ENCODE measurements around the gene GPR157. TPM values are rescaled to one million over a fixed set of nuclear protein-coding genes. Genes with fewer than 3 reads are reported as not detected.
"Not testable (repeated sequence)": the region's sequence is repeated elsewhere in the genome, so short reads cannot be mapped to it uniquely, and the experiment has no call there.

GPR157 gene
- total RNA-seq, 1 donor from 2014 or later: 31.4 TPM

- DNase-seq: no peak
Observed at GRCh38 chr1:9145714-9146113, 16.8 kb upstream of the GPR157 start.

- DNase-seq: no peak
Observed at GRCh38 chr1:9145021-9145668, 16.2 kb upstream of the GPR157 start.

DNA sequence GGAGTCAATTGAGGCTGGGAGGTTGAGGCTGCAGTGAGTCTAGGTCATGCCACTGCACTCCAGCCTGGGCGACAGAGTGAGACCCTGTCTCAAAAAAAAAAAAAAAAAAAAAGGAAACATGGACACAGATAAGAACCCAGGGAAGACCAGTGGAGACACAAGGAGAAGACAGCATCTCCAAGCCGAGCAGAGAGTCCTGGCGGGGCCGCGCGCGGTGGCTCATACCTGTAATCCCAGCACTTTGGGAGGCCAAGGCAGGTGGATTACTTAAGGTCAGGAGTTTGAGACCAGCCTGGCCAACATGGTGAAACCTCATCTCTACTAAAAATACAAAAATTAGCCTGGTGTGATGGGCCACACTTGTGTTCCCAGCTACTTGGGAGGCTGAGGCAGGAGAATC lies 15.6 kb upstream of the GPR157 start:
- DNase-seq: not testable (repeated sequence)

GRCh38 chr1:9143250-9143649 lies 14.3 kb upstream of the GPR157 start:
- no peak for DNase-seq

DNA sequence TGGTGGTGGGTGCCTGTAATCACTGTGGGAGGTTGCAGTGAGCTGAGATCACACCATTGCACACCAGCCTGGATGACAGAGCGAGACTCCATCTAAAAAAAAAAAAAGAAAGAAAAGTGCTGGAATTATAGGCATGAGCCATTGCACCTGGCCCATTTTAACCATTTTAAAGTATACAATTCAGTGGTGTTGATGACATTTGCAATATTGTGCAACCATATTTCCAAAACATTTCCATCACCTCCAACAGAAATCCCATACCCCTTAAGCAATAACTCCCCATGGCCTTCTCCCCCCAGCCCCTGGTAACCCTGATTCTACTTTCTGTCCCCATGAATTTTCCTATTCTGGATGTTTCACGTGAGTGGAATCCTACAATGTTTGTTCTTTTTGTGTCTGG lies 11.0 kb upstream of the GPR157 start:
- DNase-seq: no peak

DNA sequence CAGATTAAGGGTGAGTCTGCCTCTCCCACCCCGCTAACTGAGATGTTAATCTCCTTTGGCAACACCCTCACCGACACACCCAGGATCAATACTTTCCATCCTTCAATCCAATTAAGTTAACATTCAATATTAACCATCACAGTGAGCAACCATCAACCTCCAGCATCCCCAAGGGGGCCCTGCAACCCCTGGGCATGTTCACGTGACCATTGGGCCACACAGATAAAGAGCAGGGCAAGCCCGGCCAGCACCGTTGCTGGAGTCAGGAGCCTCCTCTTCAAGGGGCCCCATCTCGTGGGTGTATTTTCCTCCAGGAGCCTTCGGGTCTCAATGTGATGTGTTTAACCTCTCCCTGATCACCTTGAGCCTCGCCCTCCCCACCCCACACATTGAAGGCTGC lies 8.0 kb upstream of the GPR157 start:
- no peak for DNase-seq

DNA sequence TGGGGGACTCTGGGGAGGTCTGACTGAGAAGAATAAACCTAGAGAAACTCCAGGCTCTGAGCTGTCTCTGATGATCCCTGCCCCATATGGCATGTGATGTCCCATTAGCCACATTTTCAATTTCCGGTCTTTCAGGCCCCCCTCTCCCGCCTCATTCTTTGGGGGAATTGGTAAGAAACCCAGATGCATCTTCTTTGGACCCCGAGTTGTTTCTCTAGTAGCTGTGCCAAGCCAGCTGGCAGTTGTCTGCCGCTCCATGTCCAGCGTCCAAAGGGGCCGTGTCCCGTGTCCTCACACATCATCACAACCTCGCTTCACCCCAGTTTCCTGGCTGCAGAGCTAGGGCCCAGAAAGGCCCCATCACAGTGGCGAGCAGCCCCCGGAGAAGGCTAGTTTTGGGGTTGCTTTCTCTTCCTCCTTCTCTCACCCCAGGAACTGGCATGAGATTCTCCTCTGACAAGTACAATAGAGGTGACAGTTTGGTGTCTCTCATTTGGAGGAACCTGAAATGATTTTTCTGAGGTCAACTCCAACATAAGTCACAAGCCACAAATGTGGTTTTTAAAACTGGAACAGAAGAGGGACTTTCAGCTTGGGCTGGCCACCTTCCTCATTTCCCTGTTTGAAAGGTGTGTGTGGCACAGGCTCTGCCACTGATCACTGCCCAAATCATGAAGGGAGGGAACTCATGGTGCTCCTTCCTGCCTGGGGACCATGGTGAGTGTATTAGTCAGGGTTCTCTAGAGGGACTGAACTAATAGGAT lies 6.4 kb upstream of the GPR157 start:
- no peak for DNase-seq

- no peak for DNase-seq
Observed at GRCh38 chr1:9133870-9134585, 5.1 kb upstream of the GPR157 start.

- DNase-seq: no peak
Observed at GRCh38 chr1:9129266-9130041, 552 bp upstream of the GPR157 start.

DNA sequence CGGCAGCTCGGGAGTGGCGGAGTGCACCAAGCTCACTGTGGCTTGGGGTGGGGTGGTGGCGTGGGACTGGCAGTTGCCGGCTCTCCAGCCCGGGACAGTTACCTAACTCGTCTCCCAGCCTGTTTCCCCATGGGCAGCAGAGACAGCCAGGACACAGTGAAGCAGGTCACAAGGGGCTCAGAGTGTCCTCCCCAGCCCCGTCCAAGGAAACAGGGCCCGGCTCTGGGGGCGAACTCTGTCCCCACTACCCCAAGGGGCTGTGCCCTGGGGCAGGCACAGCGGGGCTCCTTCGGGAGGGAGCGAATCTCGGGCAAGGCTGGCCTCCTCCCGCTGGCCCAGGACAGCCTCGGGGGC lies 759 bp downstream of the GPR157 start:
- DNase-seq: no peak

GRCh38 chr1:9127395-9128165 lies 1.3 kb downstream of the GPR157 start:
- DNase-seq: no peak

- no peak for DNase-seq
Observed at GRCh38 chr1:9126511-9126910, 2.4 kb downstream of the GPR157 start.

- DNase-seq: not testable (repeated sequence)
Observed at GRCh38 chr1:9125847-9126246, 3.1 kb downstream of the GPR157 start.

- no peak for DNase-seq
Observed at GRCh38 chr1:9125325-9125724, 3.6 kb downstream of the GPR157 start.

DNA sequence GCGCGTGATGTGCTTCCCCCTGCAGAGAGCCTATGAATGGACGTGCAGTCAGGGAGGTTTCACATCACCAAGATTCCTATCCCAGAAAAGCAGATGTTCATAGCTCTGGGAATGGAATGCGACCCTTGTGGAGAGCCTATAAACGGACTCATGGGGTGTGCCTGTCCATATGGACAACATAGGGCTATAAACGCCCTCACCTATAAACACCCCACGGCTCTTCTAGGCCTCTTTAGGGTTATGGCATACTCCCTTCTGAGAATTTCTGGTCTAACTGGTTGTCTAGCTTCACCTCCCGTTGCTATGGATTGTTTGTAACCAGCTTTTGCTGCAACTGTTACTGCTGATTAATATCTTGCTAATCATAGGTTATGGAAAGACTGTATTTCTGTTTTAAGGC lies 4.5 kb downstream of the GPR157 start:
- DNase-seq: not testable (repeated sequence)

GRCh38 chr1:9123665-9124064 lies 5.2 kb downstream of the GPR157 start:
- DNase-seq: not testable (repeated sequence)

DNA sequence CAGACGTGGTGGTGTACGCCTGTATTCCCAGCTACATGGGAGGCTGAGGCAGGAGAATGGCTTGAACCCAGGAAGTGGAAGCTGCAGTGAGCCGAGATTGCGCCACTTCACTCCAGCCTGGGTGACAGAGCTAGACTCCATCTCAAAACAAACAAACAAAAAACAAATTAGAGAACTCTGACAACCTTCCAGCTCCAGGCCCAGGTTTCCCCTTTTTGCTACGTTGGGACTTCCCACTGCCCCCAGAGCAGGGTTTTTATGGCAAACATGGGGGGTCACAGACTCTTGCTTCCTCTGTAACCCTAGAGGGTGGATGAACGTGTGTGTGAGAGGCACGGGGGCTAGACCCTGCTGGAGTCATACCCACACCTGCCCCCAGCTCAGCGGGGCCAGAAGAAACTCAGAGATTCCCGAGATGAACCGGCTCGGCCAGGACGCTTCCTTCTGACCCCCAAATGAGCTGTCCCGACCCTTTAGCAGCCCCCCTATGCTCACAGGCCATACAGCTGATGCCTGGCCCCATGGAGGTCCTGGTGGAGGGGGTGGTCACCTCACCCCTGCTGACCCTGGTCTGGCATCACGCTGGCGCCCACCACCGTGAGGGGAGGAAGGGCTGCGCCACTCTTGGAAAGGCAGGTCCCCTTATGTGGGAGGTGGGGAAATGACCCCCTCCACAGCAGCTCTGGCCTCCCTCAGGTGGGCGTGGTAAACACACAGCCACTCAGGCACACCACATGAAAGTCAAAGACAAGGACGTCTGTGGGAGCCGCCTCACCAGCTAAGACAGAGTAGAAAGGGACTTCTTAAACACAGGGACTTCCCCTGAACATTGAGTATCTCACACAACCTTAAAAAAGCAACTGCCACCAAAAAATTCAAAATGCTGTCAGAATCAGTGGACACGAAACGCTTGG lies 7.1 kb downstream of the GPR157 start:
- DNase-seq: no peak

DNA sequence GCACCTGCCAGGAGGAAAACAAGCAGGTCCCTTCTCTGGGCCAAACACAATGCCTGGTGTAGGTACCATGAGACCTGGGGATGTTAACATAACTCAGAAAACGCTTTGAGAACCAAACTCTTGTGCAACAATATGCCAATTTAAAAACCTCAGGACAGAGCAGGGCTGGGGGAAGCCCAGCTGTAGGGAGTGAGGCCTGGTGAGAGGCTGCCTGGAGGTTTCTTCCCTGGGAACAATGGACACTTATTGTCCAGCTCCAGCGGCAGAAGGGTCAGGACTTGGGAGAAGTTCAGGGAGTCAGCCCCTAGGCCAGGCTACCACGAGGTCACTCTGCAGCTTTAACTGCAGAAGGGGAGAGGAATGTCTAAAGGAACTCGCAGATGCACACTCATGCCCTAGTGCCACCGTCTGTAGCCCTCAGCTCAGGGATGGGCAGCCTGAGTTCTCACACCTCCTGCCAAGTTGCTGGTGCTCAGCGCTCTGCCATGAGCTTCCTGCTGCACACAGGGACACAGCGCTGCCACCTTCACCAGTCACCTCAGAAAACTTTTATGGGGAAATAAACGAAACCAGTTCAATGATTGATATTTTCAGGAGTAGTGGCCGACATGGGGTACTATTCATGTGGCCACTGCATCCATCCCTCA lies 8.5 kb downstream of the GPR157 start:
- no peak for DNase-seq

DNA sequence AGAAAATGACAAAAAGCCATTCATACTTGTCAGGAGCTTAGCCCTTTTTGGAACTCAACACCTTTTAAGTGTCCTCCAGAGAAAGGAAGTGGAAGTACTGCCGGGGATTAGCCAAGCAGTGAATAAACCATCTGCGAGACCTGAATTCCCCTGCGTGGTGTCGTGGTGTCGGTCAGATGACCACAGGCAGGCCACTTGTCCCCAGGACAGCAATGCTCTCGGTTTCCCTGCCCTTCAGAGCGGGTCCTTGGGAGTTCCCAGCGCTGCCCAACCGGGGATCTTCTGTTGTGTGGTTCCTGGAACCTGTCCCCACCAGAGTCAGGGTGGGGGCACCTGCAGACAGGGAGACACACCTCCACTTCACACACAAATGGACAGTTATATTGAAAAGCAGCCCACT lies 9.2 kb downstream of the GPR157 start:
- no peak for DNase-seq

GRCh38 chr1:9118186-9118585 lies 10.7 kb downstream of the GPR157 start:
- no peak for DNase-seq
